GM21515 (cell line): ENCODE data around the gene FYCO1.
"Not testable (repeated sequence)": the region's sequence is repeated elsewhere in the genome, so short reads cannot be mapped to it uniquely, and the experiment has no call there.

ENCODE experiments used
- ATAC-seq: cut with Tn5 transposase; IDR thresholded peaks from one replicate; pipeline ENCODE4 v1.9.1; 2021; ENCODE audit not compliant: unreplicated experiment

Gene FYCO1

GRCh38 chr3:46010519-46011113 is 15.0 kb upstream of the FYCO1 start:
- no peak for ATAC-seq

GRCh38 chr3:46008058-46008457 is 12.4 kb upstream of the FYCO1 start:
- ATAC-seq = no peak

GRCh38 chr3:46007280-46007679 is 11.7 kb upstream of the FYCO1 start:
- no peak for ATAC-seq

- ATAC-seq = no peak
These were observed 10.8 kb upstream of the FYCO1 start for GRCh38 chr3:46006238-46007032.

GRCh38 chr3:46003706-46004105 is 8.1 kb upstream of the FYCO1 start:
- ATAC-seq = not testable (repeated sequence)

- no peak for ATAC-seq
These were observed 5.6 kb upstream of the FYCO1 start for GRCh38 chr3:46001178-46001577.

- no peak for ATAC-seq
These were observed 2.3 kb upstream of the FYCO1 start for GRCh38 chr3:45997942-45998341.

- ATAC-seq = not testable (repeated sequence)
These were observed 1.9 kb upstream of the FYCO1 start for GRCh38 chr3:45997499-45997898.

GRCh38 chr3:45994419-45995235 is 997 bp downstream of the FYCO1 start:
- peak; percentile 18 for ATAC-seq

GRCh38 chr3:45993421-45994027 is 2.1 kb downstream of the FYCO1 start:
- ATAC-seq = no peak

- ATAC-seq = no peak
These were observed 2.8 kb downstream of the FYCO1 start for GRCh38 chr3:45992821-45993221.

GRCh38 chr3:45992133-45992729 is 3.4 kb downstream of the FYCO1 start:
- ATAC-seq = no peak

- no peak for ATAC-seq
These were observed 4.3 kb downstream of the FYCO1 start for GRCh38 chr3:45991341-45991740.

GRCh38 chr3:45990181-45990580 is 5.4 kb downstream of the FYCO1 start:
- no peak for ATAC-seq

GRCh38 chr3:45988804-45989203 is 6.8 kb downstream of the FYCO1 start:
- ATAC-seq = no peak

- ATAC-seq = no peak
These were observed 7.3 kb downstream of the FYCO1 start for GRCh38 chr3:45988362-45988761.

- ATAC-seq = no peak
These were observed 8.0 kb downstream of the FYCO1 start for GRCh38 chr3:45987368-45988291.

GRCh38 chr3:45986303-45986982 is 9.2 kb downstream of the FYCO1 start:
- ATAC-seq = no peak

- ATAC-seq = no peak
These were observed 9.9 kb downstream of the FYCO1 start for GRCh38 chr3:45985532-45986302.
